Effector memory CD8-positive, alpha-beta T cell (primary cell): ENCODE measurements around the gene NT5E.
A peak's percentile ranks its signal among the peaks of the same experiment; 100 is the strongest.
"Not testable (repeated sequence)": the region's sequence is repeated elsewhere in the genome, so short reads cannot be mapped to it uniquely, and the experiment has no call there.

Experiments
- ATAC-seq: fragments of 150-1000 bp; cut with Tn5 transposase; replicated peaks from 2 replicates; pipeline ENCODE4 v1.10.0; 2021; ENCODE audit warnings: mild to moderate bottlenecking, moderate library complexity
- DNase-seq, 3 experiments: peaks; one replicate each; pipeline ENCODE4 v3.0.0; 2021
- H3K27ac Mint-ChIP-seq, 2 donors: one replicate each; pipeline ENCODE4 v1.8.0; 2022; ENCODE audit warnings: mild to moderate bottlenecking in 2 of 2, mixed read lengths in 2 of 2, moderate library complexity in 2 of 2
- H3K27me3 Mint-ChIP-seq, 2 donors: one replicate each; pipeline ENCODE4 v1.8.0; 2022; ENCODE audit warnings: mixed read lengths in 2 of 2
- H3K36me3 Mint-ChIP-seq: one replicate; pipeline ENCODE4 v1.8.0; 2022; ENCODE audit warnings: mild to moderate bottlenecking, moderate library complexity, mixed read lengths; ENCODE audit not compliant: insufficient read depth
- H3K4me1 Mint-ChIP-seq, 2 donors: one replicate each; pipeline ENCODE4 v1.8.0; 2022; ENCODE audit warnings: low read depth in 2 of 2, mixed read lengths in 2 of 2
- H3K4me3 Mint-ChIP-seq, 2 donors: one replicate each; pipeline ENCODE4 v1.8.0; 2022; ENCODE audit warnings: mild to moderate bottlenecking in 2 of 2, mixed read lengths in 2 of 2, moderate library complexity in 2 of 2
- H3K9me3 Mint-ChIP-seq, 2 donors: one replicate each; pipeline ENCODE4 v1.8.0; 2022; ENCODE audit warnings: mixed read lengths in 2 of 2

Gene NT5E

DNA sequence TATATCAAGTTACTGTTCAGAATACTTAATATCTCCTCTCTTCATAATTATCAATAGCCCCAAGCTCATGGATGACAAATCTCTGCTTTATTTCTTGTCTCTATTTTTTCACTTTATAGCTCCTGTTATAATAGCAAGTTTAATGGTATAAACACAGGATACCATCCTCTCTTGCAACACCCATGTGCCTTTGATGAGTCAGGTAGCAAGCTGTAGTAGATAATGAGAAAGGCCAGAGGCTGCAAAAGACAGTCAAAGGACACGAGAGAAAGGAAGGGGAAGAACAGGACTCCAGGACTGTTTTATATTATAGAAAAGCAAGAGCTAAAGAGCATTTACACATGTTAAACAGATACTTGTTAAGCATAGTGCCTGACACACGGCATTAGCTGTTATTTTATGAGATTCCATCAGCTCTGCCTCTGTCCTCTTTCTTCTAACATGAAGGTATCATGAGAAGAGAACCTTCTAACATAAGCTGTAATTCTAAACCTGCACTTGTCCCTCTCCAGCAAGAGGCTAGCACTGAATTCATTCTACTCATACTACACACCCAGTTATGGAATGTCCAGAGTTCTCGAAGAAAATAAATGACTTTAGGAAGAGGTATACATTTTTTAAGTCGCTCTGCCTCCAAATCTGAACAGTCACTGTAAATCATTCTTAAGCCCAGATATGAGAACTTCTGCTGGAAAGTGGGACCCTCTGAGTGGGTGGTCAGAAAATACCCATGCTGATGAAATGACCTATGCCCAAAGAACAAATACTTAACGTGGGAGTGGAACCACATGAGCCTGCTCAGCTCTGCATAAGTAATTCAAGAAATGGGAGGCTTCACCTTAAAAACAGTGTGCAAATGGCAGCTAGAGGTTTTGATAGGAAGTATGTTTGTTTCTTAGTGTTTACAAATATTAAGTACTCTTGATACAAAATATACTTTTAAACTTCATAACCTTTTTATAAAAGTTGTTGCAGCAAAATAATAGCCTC is 45.0 kb downstream of the NT5E start:
- H3K4me1 Mint-ChIP-seq, result peaks cover 14 to 15% of the 10 kb centered on the region in 2 donors
- peak overlapping the region in 1 of 2 donors; percentile 53 for H3K27ac Mint-ChIP-seq
- no peak for ATAC-seq
- H3K36me3 Mint-ChIP-seq, result no peaks in the 10 kb centered on the region
- H3K27me3 Mint-ChIP-seq, result no peaks in the 10 kb centered on the region
- no peak for DNase-seq
- peaks cover 1 to 9% of the 10 kb centered on the region in 2 donors for H3K9me3 Mint-ChIP-seq
- no peak overlapping the region for H3K4me3 Mint-ChIP-seq

DNA sequence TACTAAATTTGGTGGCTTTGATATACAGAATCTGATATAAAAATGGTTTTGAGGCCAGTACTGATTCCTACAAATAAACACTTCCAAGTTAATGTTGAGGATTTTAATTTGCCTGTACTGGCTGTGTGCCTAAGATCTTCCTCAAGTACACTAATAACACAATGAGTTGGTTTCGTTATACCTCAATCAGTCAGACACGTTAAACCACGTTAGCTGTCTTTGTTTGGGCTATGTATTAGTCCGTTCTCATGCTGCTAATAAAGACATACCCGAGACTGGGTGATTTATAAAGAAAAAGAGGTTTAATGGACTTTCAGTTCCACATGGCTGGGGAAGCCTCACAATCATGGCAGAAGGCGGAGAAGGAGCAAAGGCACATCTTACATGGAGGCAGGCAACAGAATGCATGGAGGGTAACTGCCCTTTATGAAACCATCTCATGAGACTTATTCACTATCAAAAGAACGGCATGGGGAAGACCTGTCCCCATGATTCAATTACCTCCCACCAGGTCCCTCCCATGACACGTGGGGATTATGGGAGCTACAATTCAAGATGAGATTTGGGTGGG is 46.2 kb downstream of the NT5E start:
- no peak for DNase-seq
- Mint-ChIP-seq H3K9me3 (peaks cover 0 to 9% of the 10 kb centered on the region in 2 donors), H3K4me3 (no peak overlapping the region), H3K4me1 (peaks cover 15 to 21% of the 10 kb centered on the region in 2 donors), H3K27ac (peak overlapping the region in 1 of 2 donors; percentile 36), H3K27me3 (no peaks in the 10 kb centered on the region), H3K36me3 (no peaks in the 10 kb centered on the region)
- no peak for ATAC-seq

- Mint-ChIP-seq H3K36me3 (no peaks in the 10 kb centered on the region), H3K27ac (no peak overlapping the region), H3K4me3 (no peak overlapping the region), H3K27me3 (no peaks in the 10 kb centered on the region), H3K9me3 (peaks cover 0 to 9% of the 10 kb centered on the region in 2 donors), H3K4me1 (peaks cover 15 to 21% of the 10 kb centered on the region in 2 donors)
- DNase-seq, result no peak
- ATAC-seq, result no peak
Measured at GRCh38 chr6:85496856-85497255, 47.0 kb downstream of the NT5E start.

DNA sequence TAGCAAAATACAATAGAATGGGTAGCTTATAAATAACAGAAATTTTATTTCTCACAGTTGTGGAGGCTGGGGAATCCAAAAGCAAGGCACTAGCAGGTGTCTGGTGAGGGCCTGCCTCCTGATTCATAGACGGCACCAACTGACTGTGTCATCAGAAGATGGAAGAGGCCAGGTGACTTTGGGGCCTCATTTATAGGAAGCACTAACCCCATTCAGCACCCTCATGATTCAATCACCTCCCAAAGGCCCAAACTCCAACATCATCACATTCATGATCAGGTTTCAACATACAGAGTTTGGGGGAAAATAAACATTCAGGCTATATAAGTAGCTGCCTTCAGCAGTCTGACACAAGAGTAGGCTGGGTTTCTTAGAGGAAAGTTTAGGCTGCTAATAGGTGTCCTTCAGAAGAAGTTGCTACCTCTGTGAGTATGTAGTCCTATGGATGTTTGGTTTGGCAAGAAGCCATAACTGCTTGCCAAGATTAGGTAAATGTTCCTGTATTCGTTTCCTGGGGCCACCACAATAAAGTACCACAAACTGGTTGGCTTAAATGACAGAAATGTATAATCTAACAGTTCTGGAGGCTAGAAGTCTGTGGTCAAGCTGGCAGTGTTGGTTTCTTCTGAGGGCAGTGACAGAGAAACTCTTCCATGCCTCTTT is 48.8 kb downstream of the NT5E start:
- Mint-ChIP-seq H3K9me3 (peaks cover 0 to 9% of the 10 kb centered on the region in 2 donors), H3K27ac (no peak overlapping the region), H3K36me3 (peaks cover 5% of the 10 kb centered on the region), H3K4me3 (no peak overlapping the region), H3K4me1 (peaks cover 15 to 21% of the 10 kb centered on the region in 2 donors), H3K27me3 (no peaks in the 10 kb centered on the region)
- ATAC-seq (peak; percentile 61), DNase-seq (no peak)

DNA sequence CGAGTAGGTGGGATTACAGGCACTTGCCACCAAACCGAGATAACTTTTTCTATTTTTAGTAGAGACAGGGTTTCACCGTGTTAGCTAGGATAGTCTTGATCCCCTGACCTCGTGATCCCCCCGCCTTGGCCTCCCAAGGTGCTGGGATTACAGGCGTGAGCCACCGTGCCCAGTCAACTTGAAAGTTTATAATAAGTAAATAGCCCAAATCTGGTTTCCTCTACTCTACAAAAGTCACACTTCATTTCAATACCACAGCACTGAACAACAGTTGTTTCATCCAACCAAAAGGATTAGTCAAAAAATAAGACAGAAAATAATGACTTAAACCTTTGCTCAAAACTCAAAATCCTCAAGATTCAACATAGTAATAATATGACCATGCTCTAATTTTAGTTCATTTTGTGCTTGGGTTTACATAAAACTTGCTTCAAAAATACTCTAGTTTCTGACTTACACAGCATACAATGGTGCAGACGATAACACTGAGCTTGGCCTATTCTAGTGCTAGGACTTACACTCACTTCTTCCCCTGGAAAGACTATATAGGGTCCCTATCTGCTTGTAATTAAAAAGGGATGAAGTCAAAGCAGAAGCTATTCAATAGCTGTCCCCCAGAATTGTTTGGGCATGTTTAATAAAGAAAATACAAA is 56.7 kb downstream of the NT5E start:
- Mint-ChIP-seq H3K4me1 (peaks cover 0 to 5% of the 10 kb centered on the region in 2 donors), H3K36me3 (peaks cover 38% of the 10 kb centered on the region), H3K27me3 (no peaks in the 10 kb centered on the region), H3K4me3 (no peak overlapping the region), H3K27ac (peak overlapping the region in 1 of 2 donors; percentile 72), H3K9me3 (no peaks in the 10 kb centered on the region)
- ATAC-seq, result no peak
- no peak for DNase-seq

GRCh38 chr6:85516168-85516567 is 66.3 kb downstream of the NT5E start:
- Mint-ChIP-seq H3K27ac (no peak overlapping the region), H3K27me3 (no peaks in the 10 kb centered on the region), H3K4me1 (no peaks in the 10 kb centered on the region), H3K36me3 (peaks cover 82% of the 10 kb centered on the region), H3K4me3 (no peak overlapping the region), H3K9me3 (no peaks in the 10 kb centered on the region)
- ATAC-seq, result no peak
- no peak for DNase-seq

GRCh38 chr6:85524281-85524680 is 74.4 kb downstream of the NT5E start:
- H3K36me3 Mint-ChIP-seq, result peaks cover 59% of the 10 kb centered on the region
- H3K9me3 Mint-ChIP-seq, ATAC-seq, H3K27me3 Mint-ChIP-seq, DNase-seq, H3K4me3 Mint-ChIP-seq, H3K4me1 Mint-ChIP-seq, H3K27ac Mint-ChIP-seq: not testable (repeated sequence)

- Mint-ChIP-seq H3K4me3 (no peak overlapping the region), H3K36me3 (peaks cover 31% of the 10 kb centered on the region), H3K9me3 (no peaks in the 10 kb centered on the region), H3K27me3 (no peaks in the 10 kb centered on the region), H3K27ac (peak overlapping the region in 1 of 2 donors; percentile 62), H3K4me1 (no peaks in the 10 kb centered on the region)
- ATAC-seq (no peak), DNase-seq (no peak)
Measured at GRCh38 chr6:85537055-85537494, 87.2 kb downstream of the NT5E start.

GRCh38 chr6:85544776-85545175 is 94.9 kb downstream of the NT5E start:
- no peaks in the 10 kb centered on the region for H3K27me3 Mint-ChIP-seq
- H3K9me3 Mint-ChIP-seq, result no peaks in the 10 kb centered on the region
- no peaks in the 10 kb centered on the region for H3K4me1 Mint-ChIP-seq
- DNase-seq, result no peak
- peaks cover 52% of the 10 kb centered on the region for H3K36me3 Mint-ChIP-seq
- H3K4me3 Mint-ChIP-seq, result no peak overlapping the region
- H3K27ac Mint-ChIP-seq, result peak overlapping the region in 1 of 2 donors; percentile 5
- ATAC-seq, result no peak
